Peyer's patch (tissue), 4 donors: Measurements from ENCODE around the gene FAM110A.

Source experiments
- POLR2A ChIP-seq, 2 donors: fragments of 450-650 bp; IDR thresholded peaks; one replicate each; pipeline ENCODE4 v1.5.1; 2017; ENCODE audit warnings: antibody characterized with exemption in 2 of 2, mild to moderate bottlenecking in 2 of 2, moderate library complexity in 2 of 2
- TF ChIP-seq, protein P1 (sequence below), 6 experiments: fragments of 450-650 bp in 4 of 6; fragments of 200-600 bp in 2 of 6; sonication (generic) in 1 of 6; IDR thresholded peaks; one replicate each; pipeline ENCODE4 v1.5.1; 2017 to 2019; ENCODE audit warnings: antibody characterized with exemption in 6 of 6, mild to moderate bottlenecking in 3 of 6, moderate library complexity in 1 of 6

DNA sequence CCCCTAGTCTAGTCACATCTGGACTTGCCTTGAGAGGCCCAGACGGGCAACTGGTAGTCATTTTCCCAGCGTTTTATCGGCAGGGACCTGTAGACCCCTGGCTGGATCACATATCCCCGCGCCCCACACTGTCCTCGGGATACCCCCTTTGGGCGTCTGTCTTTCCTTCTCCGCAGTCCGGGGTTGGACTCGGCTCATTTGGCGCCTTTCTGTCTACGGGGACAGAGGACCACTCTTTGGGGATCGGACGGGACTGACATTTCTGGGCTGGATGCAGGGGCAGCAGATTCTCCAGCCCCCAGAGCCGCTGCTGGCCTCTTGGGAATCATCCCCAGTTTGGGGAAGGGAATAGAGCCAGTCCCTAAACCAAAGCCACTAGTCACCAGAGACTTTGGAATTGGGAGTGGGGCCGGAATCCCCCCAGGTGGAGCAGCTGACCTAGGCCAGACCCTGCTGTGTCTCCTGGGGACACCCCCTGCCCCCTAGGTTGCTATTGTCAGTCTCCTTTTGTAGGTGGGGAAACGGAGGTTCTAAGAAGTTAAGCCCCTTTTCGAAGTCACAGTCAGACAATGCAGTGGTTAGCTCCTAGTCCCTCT lies 734 bp downstream of the FAM110A start:
- TF ChIP-seq, protein P1, sequence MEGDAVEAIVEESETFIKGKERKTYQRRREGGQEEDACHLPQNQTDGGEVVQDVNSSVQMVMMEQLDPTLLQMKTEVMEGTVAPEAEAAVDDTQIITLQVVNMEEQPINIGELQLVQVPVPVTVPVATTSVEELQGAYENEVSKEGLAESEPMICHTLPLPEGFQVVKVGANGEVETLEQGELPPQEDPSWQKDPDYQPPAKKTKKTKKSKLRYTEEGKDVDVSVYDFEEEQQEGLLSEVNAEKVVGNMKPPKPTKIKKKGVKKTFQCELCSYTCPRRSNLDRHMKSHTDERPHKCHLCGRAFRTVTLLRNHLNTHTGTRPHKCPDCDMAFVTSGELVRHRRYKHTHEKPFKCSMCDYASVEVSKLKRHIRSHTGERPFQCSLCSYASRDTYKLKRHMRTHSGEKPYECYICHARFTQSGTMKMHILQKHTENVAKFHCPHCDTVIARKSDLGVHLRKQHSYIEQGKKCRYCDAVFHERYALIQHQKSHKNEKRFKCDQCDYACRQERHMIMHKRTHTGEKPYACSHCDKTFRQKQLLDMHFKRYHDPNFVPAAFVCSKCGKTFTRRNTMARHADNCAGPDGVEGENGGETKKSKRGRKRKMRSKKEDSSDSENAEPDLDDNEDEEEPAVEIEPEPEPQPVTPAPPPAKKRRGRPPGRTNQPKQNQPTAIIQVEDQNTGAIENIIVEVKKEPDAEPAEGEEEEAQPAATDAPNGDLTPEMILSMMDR (IDR thresholded peaks at IDR 0.05) = no peak
- TF ChIP-seq POLR2A (IDR thresholded peaks at IDR 0.05) = no peak
